Panc1 (cell line): ENCODE results near the gene HUS1B. TPM values are rescaled to one million over a fixed set of nuclear protein-coding genes. Genes with fewer than 3 reads are reported as not detected.

Source experiments
- ATAC-seq: fragments of 200-7000 bp; cut with Tn5 transposase; 2 replicates; pipeline ENCODE4 v1.9.1; 2020; ENCODE audit warnings: mild to moderate bottlenecking, moderate library complexity
- BruUV-seq: library from RNA; stranded (reverse); fragments of 400-500 nt; replicated peaks from 2 replicates; lab custom pipeline; 2021; lab: Mats Ljungman, UMichigan
- CTCF ChIA-PET: fragments of 300-600 bp; sonication (Branson Sonifier 250); formaldehyde crosslinking; loops from one replicate; lab custom pipeline; 2022; ENCODE audit warnings: antibody characterized with exemption; lab: Charles Lee
- POLR2A ChIA-PET: fragments of 300-600 bp; sonication (Branson Sonifier 250); formaldehyde crosslinking; loops from one replicate; lab custom pipeline; 2022; ENCODE audit warnings: antibody characterized with exemption; lab: Charles Lee
- DNase-seq: peaks from one replicate; pipeline ENCODE4 v3.0.0-alpha.2; 2010; ENCODE audit warnings: low read depth, low spot score
- H3K27ac ChIP-seq: 2 replicates; pipeline ENCODE4 v1.5.1; 2011; ENCODE audit warnings: mild to moderate bottlenecking, low read length, inconsistent platforms
- H3K27me3 ChIP-seq: fragments of 200-500 bp; sonication (Bioruptor generic); 2 replicates; pipeline ENCODE4 v1.6.0; 2014; ENCODE audit warnings: low read length, inconsistent platforms; ENCODE audit not compliant: control insufficient read depth, insufficient read depth
- H3K36me3 ChIP-seq: fragments of 200-500 bp; sonication (Bioruptor generic); 2 replicates; pipeline ENCODE4 v1.5.1; 2014; ENCODE audit warnings: inconsistent platforms, mild to moderate bottlenecking, low read length, moderate library complexity; ENCODE audit not compliant: control insufficient read depth, insufficient read depth
- H3K4me1 ChIP-seq: 2 replicates; pipeline ENCODE4 v1.5.1; 2011; ENCODE audit warnings: inconsistent platforms, mild to moderate bottlenecking, low read length, moderate library complexity; ENCODE audit not compliant: control insufficient read depth, insufficient read depth
- H3K4me3 ChIP-seq, 2 experiments: 2 replicates each; pipeline ENCODE4 v1.5.1; 2011 to 2012; ENCODE audit warnings: low read depth in 2 of 2, low read length in 2 of 2, mild to moderate bottlenecking in 2 of 2, inconsistent platforms in 1 of 2, moderate library complexity in 1 of 2
- H3K9me3 ChIP-seq: fragments of 200-500 bp; sonication (Bioruptor generic); 2 replicates; pipeline ENCODE4 v1.5.1; 2014; ENCODE audit warnings: low read depth, mild to moderate bottlenecking, inconsistent platforms, low read length, moderate library complexity; ENCODE audit not compliant: control insufficient read depth, insufficient read depth
- CTCF ChIP-seq: fragments of 450-650 bp; IDR thresholded peaks from 2 replicates; pipeline ENCODE4 v1.5.1; 2017; ENCODE audit warnings: mild to moderate bottlenecking
- POLR2AphosphoS5 ChIP-seq: IDR thresholded peaks from 2 replicates; pipeline ENCODE4 v1.6.1; 2012; ENCODE audit warnings: mild to moderate bottlenecking, low read depth, low read length, moderate library complexity
- REST ChIP-seq, 2 experiments: IDR thresholded peaks; 2 replicates each; pipeline ENCODE4 v1.6.1; 2011 to 2012; ENCODE audit warnings: low read depth in 2 of 2, control low read depth in 1 of 2, low read length in 1 of 2, mild to moderate bottlenecking in 1 of 2, moderate library complexity in 1 of 2; ENCODE audit not compliant: insufficient read depth in 1 of 2
- SIN3A ChIP-seq: IDR thresholded peaks from 2 replicates; pipeline ENCODE4 v1.6.1; 2012; ENCODE audit warnings: low read depth, mild to moderate bottlenecking, low read length, moderate library complexity, borderline replicate concordance; ENCODE audit not compliant: insufficient read depth
- TCF7L2 ChIP-seq: IDR thresholded peaks from 2 replicates; pipeline ENCODE4 v1.6.1; 2011; ENCODE audit warnings: mild to moderate bottlenecking, low read depth, low read length, inconsistent platforms
- in situ Hi-C: cut with HindIII; loops from 2 replicates; pipeline ENCODE4 v1.10.0; 2016; ENCODE audit warnings: low sequenced_read_pairs, low pct_unique_long_range_greater_than_20kb
- intact Hi-C: fragments of 100-400 bp; cut with micrococcal nuclease; formaldehyde crosslinking; loops from one replicate; pipeline ENCODE4 v1.10.0; 2022; ENCODE audit not compliant: unreplicated experiment
- total RNA-seq: library from RNA; stranded (reverse); gene quantifications from one replicate; pipeline ENCODE4 v1.2.1, GENCODE V29; 2021; ENCODE audit not compliant: unreplicated experiment

Gene HUS1B
- total RNA-seq, 1 experiment from 2014 or later: 0.74 TPM

- Histone ChIP-seq H3K27me3 (no peaks in the 10 kb centered on the region), H3K4me3 (peak within 1 kb of the TSS; percentile 88 to 91), H3K9me3 (no peaks in the 10 kb centered on the region), H3K4me1 (peaks cover 12% of the 10 kb centered on the region), H3K27ac (peak within 1 kb of the TSS; percentile 82), H3K36me3 (no peaks in the 10 kb centered on the region; the same call in none of the 2 replicates)
- POLR2A ChIA-PET: no interaction called here
- peak; percentile 97 for ATAC-seq
- TF ChIP-seq SIN3A (peak; percentile 95), REST (IDR thresholded peaks at IDR 0.05; ENCODE audit: insufficient read depth in 1 of 2, low read depth in 2 of 2, low read length in 1 of 2) (peak in 1 of 2 experiments; percentile 67; a peak in 1 of 4 replicates), TCF7L2 (no peak), CTCF (no peak), POLR2AphosphoS5 (peak; percentile 73)
- in situ Hi-C loops: no loop called here
- no TSS peak for BruUV-seq
- DNase-seq: no peak
- CTCF ChIA-PET: no interaction called here
- intact Hi-C loops: no loop called here
These were observed 36.2 kb upstream of the HUS1B start, which contains the start of gene EXOC2 for GRCh38 chr6:692858-693722. Gene EXOC2, minus strand, starts transcription at chr6:693139. Its CDS starts 55,321 bp downstream, at chr6:637818.

GRCh38 chr6:692356-692851 is 35.5 kb upstream of the HUS1B start:
- Histone ChIP-seq H3K4me3 (peak overlapping the region; percentile 88 to 91), H3K27me3 (no peaks in the 10 kb centered on the region), H3K27ac (peak overlapping the region; percentile 74), H3K4me1 (peaks cover 12% of the 10 kb centered on the region), H3K36me3 (no peaks in the 10 kb centered on the region; the same call in none of the 2 replicates), H3K9me3 (no peaks in the 10 kb centered on the region)
- TF ChIP-seq REST (IDR thresholded peaks at IDR 0.05; ENCODE audit: insufficient read depth in 1 of 2, low read depth in 2 of 2, low read length in 1 of 2) (no peak), TCF7L2 (no peak), CTCF (no peak), SIN3A (no peak), POLR2AphosphoS5 (no peak)
- BruUV-seq: no TSS peak
- intact Hi-C loops (no loop called here), in situ Hi-C loops (no loop called here)
- ChIA-PET POLR2A (no interaction called here), CTCF (no interaction called here)
- no peak for DNase-seq
- ATAC-seq: peak; percentile 92
